HG02938 (cell line): Measurements from ENCODE around the gene COPZ1.

Source experiments
- ATAC-seq: cut with Tn5 transposase; IDR thresholded peaks from one replicate; pipeline ENCODE4 v1.9.1; 2021; ENCODE audit warnings: mild to moderate bottlenecking, moderate library complexity; ENCODE audit not compliant: unreplicated experiment

The COPZ1 gene

GRCh38 chr12:54374562-54375258 lies 49.8 kb downstream of the COPZ1 start:
- no peak for ATAC-seq

- ATAC-seq: no peak
These were observed 50.3 kb downstream of the COPZ1 start for GRCh38 chr12:54375259-54375579.

- ATAC-seq: no peak
These were observed 51.7 kb downstream of the COPZ1 start for GRCh38 chr12:54376596-54376995.

- no peak for ATAC-seq
These were observed 52.1 kb downstream of the COPZ1 start for GRCh38 chr12:54377007-54377406.

- no peak for ATAC-seq
These were observed 53.0 kb downstream of the COPZ1 start for GRCh38 chr12:54377797-54378515.

GRCh38 chr12:54378796-54379397 lies 54.0 kb downstream of the COPZ1 start:
- ATAC-seq: no peak

GRCh38 chr12:54379398-54380201 lies 54.7 kb downstream of the COPZ1 start:
- ATAC-seq: peak; percentile 71

- no peak for ATAC-seq
These were observed 56.2 kb downstream of the COPZ1 start for GRCh38 chr12:54381136-54381535.

GRCh38 chr12:54383041-54383609 lies 58.2 kb downstream of the COPZ1 start:
- no peak for ATAC-seq

GRCh38 chr12:54384591-54385041 lies 59.7 kb downstream of the COPZ1 start, which contains the start of gene ZNF385A:
TSS of gene ZNF385A (minus strand) at chr12:54384733. CDS start at chr12:54384514, 219 bp downstream.
- ATAC-seq: no peak

- no peak for ATAC-seq
These were observed 60.5 kb downstream of the COPZ1 start for GRCh38 chr12:54385251-54385914.

- no peak for ATAC-seq
These were observed 61.6 kb downstream of the COPZ1 start for GRCh38 chr12:54386403-54387113.

- ATAC-seq: no peak
These were observed 62.2 kb downstream of the COPZ1 start for GRCh38 chr12:54387114-54387467.

- no peak for ATAC-seq
These were observed 63.6 kb downstream of the COPZ1 start for GRCh38 chr12:54388237-54389133.

GRCh38 chr12:54389134-54389508 lies 64.2 kb downstream of the COPZ1 start:
- no peak for ATAC-seq

- ATAC-seq: no peak
These were observed 64.8 kb downstream of the COPZ1 start for GRCh38 chr12:54389607-54390175.

- ATAC-seq: no peak
These were observed 65.3 kb downstream of the COPZ1 start for GRCh38 chr12:54390176-54390667.
